Measurements from ENCODE around the gene PRCC. TPM values are rescaled to one million over a fixed set of nuclear protein-coding genes. Genes with fewer than 3 reads are reported as not detected.

Gene PRCC
- total and polyA plus RNA-seq, 2 of the 13 experiments (the other 11 are each of a cell fraction or from before 2014, with no cell fraction given), result 24.2 to 40.5 TPM

DNA sequence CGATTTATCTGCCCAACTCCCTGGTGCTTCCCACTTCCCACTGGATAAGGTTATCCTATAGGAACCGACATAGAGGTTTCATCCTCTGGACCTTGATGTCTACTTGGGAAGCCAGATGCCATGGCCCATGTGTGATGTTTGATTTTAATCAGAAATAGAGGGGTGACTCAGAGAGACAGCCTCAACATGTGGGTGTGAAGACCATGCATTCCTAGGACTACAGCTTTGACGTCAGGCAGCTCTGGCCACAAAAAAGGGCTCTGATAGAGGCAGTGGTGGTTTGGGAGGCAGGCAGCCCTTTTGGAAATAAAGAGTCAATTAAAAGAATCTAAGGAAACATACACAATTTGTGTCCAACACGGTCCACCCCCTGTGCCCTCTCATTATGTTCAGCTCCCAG is 54.5 kb downstream of the PRCC start:
- no peak for FAIRE-seq
- H2AFZ ChIP-seq (ENCODE audit: low read length), result no peak overlapping the region
- intact Hi-C loops (cut with micrococcal nuclease; ENCODE audit: unreplicated experiment), result no loop called here
- TF ChIP-seq ZNF670 (CRISPR knock-in tag; IDR thresholded peaks at IDR 0.05; ENCODE audit: borderline replicate concordance), result no peak
- TF ChIP-seq FOXA3 (CRISPR knock-in tag; IDR thresholded peaks at IDR 0.05), result no peak
- TF ChIP-seq MEF2D (CRISPR knock-in tag; IDR thresholded peaks at IDR 0.05), result no peak
- no peak for TF ChIP-seq ETV5 (CRISPR knock-in tag; IDR thresholded peaks at IDR 0.05; ENCODE audit: borderline replicate concordance)
- TF ChIP-seq, protein P1, sequence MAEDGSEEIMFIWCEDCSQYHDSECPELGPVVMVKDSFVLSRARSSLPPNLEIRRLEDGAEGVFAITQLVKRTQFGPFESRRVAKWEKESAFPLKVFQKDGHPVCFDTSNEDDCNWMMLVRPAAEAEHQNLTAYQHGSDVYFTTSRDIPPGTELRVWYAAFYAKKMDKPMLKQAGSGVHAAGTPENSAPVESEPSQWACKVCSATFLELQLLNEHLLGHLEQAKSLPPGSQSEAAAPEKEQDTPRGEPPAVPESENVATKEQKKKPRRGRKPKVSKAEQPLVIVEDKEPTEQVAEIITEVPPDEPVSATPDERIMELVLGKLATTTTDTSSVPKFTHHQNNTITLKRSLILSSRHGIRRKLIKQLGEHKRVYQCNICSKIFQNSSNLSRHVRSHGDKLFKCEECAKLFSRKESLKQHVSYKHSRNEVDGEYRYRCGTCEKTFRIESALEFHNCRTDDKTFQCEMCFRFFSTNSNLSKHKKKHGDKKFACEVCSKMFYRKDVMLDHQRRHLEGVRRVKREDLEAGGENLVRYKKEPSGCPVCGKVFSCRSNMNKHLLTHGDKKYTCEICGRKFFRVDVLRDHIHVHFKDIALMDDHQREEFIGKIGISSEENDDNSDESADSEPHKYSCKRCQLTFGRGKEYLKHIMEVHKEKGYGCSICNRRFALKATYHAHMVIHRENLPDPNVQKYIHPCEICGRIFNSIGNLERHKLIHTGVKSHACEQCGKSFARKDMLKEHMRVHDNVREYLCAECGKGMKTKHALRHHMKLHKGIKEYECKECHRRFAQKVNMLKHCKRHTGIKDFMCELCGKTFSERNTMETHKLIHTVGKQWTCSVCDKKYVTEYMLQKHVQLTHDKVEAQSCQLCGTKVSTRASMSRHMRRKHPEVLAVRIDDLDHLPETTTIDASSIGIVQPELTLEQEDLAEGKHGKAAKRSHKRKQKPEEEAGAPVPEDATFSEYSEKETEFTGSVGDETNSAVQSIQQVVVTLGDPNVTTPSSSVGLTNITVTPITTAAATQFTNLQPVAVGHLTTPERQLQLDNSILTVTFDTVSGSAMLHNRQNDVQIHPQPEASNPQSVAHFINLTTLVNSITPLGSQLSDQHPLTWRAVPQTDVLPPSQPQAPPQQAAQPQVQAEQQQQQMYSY (CRISPR knock-in tag; IDR thresholded peaks at IDR 0.05), result no peak
- TF ChIP-seq ZC3H4 (CRISPR knock-in tag; IDR thresholded peaks at IDR 0.05; ENCODE audit: borderline replicate concordance), result no peak
- no peak for TF ChIP-seq ZNF567 (CRISPR knock-in tag; IDR thresholded peaks at IDR 0.05; ENCODE audit: borderline replicate concordance)
- no peak for TF ChIP-seq ZNF724P (CRISPR knock-in tag; IDR thresholded peaks at IDR 0.05; ENCODE audit: borderline replicate concordance)
- TF ChIP-seq, protein P2, sequence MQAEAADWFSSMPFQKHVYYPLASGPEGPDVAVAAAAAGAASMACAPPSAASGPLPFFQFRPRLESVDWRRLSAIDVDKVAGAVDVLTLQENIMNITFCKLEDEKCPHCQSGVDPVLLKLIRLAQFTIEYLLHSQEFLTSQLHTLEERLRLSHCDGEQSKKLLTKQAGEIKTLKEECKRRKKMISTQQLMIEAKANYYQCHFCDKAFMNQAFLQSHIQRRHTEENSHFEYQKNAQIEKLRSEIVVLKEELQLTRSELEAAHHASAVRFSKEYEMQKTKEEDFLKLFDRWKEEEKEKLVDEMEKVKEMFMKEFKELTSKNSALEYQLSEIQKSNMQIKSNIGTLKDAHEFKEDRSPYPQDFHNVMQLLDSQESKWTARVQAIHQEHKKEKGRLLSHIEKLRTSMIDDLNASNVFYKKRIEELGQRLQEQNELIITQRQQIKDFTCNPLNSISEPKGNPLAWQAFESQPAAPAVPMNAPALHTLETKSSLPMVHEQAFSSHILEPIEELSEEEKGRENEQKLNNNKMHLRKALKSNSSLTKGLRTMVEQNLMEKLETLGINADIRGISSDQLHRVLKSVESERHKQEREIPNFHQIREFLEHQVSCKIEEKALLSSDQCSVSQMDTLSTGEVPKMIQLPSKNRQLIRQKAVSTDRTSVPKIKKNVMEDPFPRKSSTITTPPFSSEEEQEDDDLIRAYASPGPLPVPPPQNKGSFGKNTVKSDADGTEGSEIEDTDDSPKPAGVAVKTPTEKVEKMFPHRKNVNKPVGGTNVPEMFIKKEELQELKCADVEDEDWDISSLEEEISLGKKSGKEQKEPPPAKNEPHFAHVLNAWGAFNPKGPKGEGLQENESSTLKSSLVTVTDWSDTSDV (CRISPR knock-in tag; IDR thresholded peaks at IDR 0.05), result no peak
- TF ChIP-seq NR3C1 (CRISPR knock-in tag; IDR thresholded peaks at IDR 0.05), result no peak
- TF ChIP-seq FOXJ3 (CRISPR knock-in tag; IDR thresholded peaks at IDR 0.05; ENCODE audit: borderline replicate concordance), result no peak
- no peak for TF ChIP-seq ZNF780A (CRISPR knock-in tag; IDR thresholded peaks at IDR 0.05)
- TF ChIP-seq, protein P3, sequence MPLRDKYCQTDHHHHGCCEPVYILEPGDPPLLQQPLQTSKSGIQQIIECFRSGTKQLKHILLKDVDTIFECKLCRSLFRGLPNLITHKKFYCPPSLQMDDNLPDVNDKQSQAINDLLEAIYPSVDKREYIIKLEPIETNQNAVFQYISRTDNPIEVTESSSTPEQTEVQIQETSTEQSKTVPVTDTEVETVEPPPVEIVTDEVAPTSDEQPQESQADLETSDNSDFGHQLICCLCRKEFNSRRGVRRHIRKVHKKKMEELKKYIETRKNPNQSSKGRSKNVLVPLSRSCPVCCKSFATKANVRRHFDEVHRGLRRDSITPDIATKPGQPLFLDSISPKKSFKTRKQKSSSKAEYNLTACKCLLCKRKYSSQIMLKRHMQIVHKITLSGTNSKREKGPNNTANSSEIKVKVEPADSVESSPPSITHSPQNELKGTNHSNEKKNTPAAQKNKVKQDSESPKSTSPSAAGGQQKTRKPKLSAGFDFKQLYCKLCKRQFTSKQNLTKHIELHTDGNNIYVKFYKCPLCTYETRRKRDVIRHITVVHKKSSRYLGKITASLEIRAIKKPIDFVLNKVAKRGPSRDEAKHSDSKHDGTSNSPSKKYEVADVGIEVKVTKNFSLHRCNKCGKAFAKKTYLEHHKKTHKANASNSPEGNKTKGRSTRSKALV (CRISPR knock-in tag; IDR thresholded peaks at IDR 0.05), result no peak
- TF ChIP-seq ZNF253 (CRISPR knock-in tag; IDR thresholded peaks at IDR 0.05; ENCODE audit: borderline replicate concordance), result no peak
- no peak for TF ChIP-seq ZNF615 (CRISPR knock-in tag; IDR thresholded peaks at IDR 0.05; ENCODE audit: borderline replicate concordance)
- TF ChIP-seq ZNF883 (CRISPR knock-in tag; IDR thresholded peaks at IDR 0.05; ENCODE audit: not compliant biosample characterization), result no peak

More for the DNA sequence above, 54.5 kb downstream of the PRCC start:
- H3K9me3 ChIP-seq (ENCODE audit: low read length), result no peaks in the 10 kb centered on the region
- no peak overlapping the region for H3K27ac ChIP-seq (ENCODE audit: extremely low read length, insufficient read depth, low read length)
- no peaks in the 10 kb centered on the region for H4K20me1 ChIP-seq (ENCODE audit: insufficient read depth, low read length)
- in situ Hi-C loops (cut with HindIII; ENCODE audit: extremely low pct_ligation_motif_present, low pct_unique_long_range_greater_than_20kb), result no loop called here
- ATAC-seq, result no peak
- H3K4me1 ChIP-seq (ENCODE audit: insufficient read depth, low read length), result no peaks in the 10 kb centered on the region
- no peak overlapping the region for H3K4me2 ChIP-seq (ENCODE audit: low read depth, low read length)
- H3K9ac ChIP-seq (ENCODE audit: insufficient read depth, low read depth, low read length), result no peak overlapping the region
- no TSS peak for BruUV-seq (replicated peaks)
- H3K79me2 ChIP-seq (ENCODE audit: insufficient read depth, low read length), result no peaks in the 10 kb centered on the region
- no peak for DNase-seq (ENCODE audit: low spot score)
- no peak overlapping the region for H3K4me3 ChIP-seq (replicated peaks in 1 of 3; ENCODE audit: insufficient read depth in 1 of 3, low read depth in 2 of 3, low read length in 3 of 3)
- H3K27me3 ChIP-seq (ENCODE audit: control insufficient read depth in 1 of 2, insufficient read depth in 2 of 2, low read length in 2 of 2), result peaks cover under 1 to 30% of the 10 kb centered on the region in 2 experiments; a peak in 4 of 5 replicates
- WGBS (ENCODE audit: low lambda C conversion rate), result 0% methylated on average over 4 of the region's 4 CpGs
- no peaks in the 10 kb centered on the region for H3K36me3 ChIP-seq (replicated peaks in 1 of 2; ENCODE audit: control insufficient read depth in 1 of 2, insufficient read depth in 2 of 2, low read length in 2 of 2)
- ChIA-PET POLR2A (no interaction called here), CTCF (ENCODE audit: low intra/inter-chr PET ratio, low total read pairs) (no interaction called here)
